C4-2B (cell line): ENCODE data around the gene AKAP7.
"Not testable (repeated sequence)": the region's sequence is repeated elsewhere in the genome, so short reads cannot be mapped to it uniquely, and the experiment has no call there.

Source experiments
- H3K27ac ChIP-seq: fragments of 450-650 bp; 2 replicates; pipeline ENCODE4 v1.5.1; 2017
- ZFX ChIP-seq: fragments of 450-650 bp; IDR thresholded peaks from 2 replicates; pipeline ENCODE4 v1.6.1; 2017
- TF ChIP-seq, protein P1 (sequence below): fragments of 450-650 bp; conservative IDR thresholded peaks from 2 replicates; pipeline ENCODE4 v1.5.1; 2017; ENCODE audit warnings: mild to moderate bottlenecking

The AKAP7 gene

DNA sequence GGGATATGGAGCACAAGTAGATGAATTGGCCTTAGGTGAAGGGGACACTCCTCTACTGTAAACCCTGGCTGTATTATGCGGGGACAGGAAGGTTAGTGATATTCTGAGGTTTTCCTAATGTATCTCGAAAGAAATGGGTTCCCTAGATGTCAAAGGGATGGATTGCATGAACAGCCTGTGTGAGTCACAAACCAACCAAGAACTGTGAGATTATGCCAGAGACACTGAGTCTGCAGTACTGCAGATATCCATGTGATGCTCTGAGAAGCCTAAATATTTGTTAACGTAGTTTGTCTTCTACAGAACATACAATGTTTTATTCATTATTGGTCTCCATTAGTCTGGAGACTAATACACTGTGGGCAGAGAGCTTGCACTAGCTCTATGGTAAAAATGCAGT, 182.2 kb downstream of the AKAP7 start:
- no peak overlapping the region for H3K27ac ChIP-seq
- TF ChIP-seq, protein P1, sequence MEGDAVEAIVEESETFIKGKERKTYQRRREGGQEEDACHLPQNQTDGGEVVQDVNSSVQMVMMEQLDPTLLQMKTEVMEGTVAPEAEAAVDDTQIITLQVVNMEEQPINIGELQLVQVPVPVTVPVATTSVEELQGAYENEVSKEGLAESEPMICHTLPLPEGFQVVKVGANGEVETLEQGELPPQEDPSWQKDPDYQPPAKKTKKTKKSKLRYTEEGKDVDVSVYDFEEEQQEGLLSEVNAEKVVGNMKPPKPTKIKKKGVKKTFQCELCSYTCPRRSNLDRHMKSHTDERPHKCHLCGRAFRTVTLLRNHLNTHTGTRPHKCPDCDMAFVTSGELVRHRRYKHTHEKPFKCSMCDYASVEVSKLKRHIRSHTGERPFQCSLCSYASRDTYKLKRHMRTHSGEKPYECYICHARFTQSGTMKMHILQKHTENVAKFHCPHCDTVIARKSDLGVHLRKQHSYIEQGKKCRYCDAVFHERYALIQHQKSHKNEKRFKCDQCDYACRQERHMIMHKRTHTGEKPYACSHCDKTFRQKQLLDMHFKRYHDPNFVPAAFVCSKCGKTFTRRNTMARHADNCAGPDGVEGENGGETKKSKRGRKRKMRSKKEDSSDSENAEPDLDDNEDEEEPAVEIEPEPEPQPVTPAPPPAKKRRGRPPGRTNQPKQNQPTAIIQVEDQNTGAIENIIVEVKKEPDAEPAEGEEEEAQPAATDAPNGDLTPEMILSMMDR = no peak
- no peak for TF ChIP-seq ZFX

DNA sequence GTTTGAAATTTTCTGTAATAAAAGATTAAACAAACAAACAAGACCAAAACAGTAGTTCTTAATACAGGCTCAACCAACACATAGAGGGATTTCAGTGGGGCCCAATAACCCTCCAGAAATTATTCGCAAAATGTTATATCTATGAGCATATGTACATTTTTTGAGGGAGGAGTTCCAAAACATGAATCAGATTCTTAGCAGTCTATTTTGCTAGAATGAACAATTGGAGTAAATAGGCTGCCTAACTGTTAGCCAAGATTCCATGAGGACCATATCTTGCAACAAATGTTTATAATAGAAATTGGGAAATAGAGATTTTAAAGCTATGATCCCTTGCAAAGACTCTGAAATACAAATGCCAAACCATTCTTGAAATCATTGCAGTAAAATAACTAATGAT, 186.3 kb downstream of the AKAP7 start:
- no peak overlapping the region for H3K27ac ChIP-seq
- no peak for TF ChIP-seq ZFX
- TF ChIP-seq, protein P1 = no peak

DNA sequence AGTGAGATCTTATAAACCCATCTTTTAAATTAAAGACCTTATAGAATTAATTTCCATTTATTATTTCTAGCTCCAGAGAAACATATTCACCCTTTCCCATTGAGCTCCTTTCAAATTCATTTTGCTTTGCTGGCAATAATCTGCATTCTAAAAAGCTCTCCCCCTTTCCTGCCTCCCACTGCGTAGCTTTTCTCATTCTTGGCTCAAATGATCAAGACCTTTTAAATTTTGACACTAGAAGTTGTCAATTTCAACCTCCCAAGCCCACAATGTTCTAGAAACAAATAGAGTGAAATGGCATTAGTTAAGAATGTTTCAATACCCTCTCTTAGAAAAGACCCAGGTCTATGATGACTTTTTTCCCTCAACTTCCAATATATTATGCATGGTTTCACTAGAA, 186.9 kb downstream of the AKAP7 start:
- H3K27ac ChIP-seq = no peak overlapping the region

DNA sequence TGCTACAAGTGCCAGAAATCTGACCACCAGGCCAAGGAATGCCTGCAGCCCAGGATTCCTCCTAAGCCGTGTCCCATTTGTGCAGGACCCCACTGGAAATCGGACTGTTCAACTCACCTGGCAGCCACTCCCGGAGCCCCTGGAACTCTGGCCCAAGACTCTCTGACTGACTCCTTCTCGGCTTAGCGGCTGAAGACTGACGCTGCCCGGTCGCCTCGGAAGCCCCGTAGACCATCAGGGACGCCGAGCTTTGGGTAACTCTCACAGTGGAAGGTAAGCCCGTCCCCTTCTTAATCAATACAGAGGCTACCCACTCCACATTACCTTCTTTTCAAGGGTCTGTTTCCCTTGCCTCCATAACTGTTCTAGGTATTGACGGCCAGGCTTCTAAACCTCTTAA, 190.4 kb downstream of the AKAP7 start:
- H3K27ac ChIP-seq = not testable (repeated sequence)

More for the DNA sequence above, 186.9 kb downstream of the AKAP7 start:
- no peak for TF ChIP-seq ZFX

DNA sequence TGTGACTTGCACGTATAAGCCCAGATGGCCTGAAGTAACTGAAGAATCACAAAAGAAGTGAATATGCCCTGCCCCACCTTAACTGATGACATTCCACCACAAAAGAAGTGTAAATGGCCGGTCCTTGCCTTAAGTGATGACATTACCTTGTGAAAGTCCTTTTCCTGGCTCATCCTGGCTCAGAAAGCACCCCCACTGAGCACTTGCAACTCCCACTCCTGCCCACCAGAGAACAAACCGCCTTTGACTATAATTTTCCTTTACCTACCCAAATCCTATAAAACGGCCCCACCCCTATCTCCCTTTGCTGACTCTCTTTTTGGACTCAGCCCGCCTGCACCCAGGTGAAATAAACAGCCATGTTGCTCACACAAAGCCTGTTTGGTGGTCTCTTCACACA, 193.5 kb downstream of the AKAP7 start:
- H3K27ac ChIP-seq = not testable (repeated sequence)

DNA sequence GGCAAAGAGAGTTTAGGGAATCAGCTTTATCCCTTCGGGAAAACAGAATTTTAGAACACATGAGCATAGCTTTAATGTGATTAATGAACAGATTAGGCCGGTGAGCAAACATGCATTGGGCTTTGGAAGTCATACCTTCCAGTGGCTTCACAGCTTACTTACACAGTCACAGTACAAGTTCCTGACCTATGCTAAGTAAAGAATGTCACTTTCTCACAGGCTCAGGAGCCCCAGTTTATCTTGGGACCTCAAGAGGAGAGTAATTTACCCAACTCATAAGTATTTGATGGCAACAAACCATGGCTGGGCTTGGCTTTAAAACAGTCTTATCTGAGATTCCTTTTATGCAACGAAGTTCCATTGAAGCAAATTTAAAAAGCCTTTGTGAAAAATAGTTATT, 195.9 kb downstream of the AKAP7 start:
- TF ChIP-seq, protein P1 = no peak
- TF ChIP-seq ZFX = no peak
- H3K27ac ChIP-seq = no peak overlapping the region

DNA sequence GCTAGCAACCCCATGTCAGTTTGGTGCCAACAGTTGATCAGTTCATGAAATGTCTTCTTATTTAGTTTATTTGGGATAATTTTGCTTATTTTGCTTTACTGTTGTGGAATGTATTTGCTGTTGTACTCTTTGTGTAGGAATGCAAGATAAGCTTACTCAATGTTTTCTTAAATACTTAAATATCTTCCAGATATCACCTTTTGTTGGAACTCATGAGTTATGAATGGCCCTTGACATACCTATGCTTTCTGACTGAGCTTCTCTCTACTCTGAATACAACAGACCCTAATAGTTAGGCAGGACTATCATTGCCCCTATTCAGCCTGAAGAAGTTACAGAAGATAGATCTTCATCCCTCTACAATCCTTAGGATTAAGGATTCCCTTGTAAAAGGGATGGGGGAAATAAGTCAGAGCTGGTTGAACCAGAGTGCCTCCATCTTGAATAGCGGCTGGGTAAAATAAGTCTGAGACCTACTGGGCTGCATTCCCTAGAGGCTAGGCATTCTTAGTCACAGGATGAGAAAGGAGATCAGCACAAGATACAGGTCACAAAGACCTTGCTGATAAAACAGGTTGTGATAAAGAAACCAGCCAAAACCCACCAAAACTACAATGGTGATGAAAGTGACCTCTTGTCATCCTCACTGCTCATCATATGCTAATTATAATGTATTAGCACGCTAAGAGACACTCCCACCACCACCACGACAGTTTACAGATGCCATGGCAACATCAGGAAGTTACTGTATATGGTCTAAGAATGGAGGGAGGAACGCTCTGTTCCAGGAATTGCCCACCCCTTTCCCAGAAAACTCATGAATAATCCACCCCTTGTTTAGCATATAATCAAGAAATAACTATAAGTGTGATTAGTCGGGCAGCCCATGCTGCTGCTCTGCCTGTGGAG, 196.9 kb downstream of the AKAP7 start:
- TF ChIP-seq ZFX = no peak
- TF ChIP-seq, protein P1 = no peak
- no peak overlapping the region for H3K27ac ChIP-seq
